Measurements from ENCODE around the gene DNPH1.

DNPH1 gene

DNA sequence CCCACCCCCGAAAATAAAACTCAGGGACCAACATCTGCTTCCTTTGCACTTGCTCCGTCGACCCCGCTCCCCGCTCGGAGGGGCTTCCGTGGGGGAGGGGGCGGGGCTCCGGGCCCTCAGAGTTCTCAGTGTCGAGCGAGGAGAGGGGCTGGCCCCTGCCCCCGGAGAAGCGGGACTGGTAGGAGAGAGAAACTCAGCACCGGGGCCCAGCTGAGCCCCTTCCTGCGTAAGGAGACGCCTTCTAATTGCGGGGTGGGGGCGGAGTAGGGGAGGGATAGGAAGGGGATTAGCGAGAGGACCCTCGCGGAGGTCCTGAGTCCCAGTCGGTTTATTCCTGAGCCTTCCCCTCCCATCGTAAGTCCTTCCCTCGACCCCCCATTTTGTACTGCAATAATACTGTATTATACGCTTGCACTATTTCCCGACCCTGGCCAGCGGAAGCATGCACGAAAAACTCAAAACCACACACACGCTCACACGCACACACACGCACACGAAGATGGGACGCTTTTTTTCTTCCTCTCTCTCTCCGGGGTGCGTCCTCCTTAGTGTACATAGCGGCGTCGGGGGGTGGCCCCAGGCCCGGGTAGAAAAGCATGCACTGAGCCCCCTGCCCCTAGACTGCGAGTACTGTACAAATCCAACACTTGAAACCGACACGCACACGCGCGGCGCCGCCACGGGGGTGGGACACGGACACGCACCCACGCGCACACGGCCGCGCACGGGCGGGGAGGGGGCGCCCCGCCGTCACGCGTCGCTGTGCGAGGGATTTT lies 46.7 kb upstream of the DNPH1 start:
- DNase-seq (ENCODE audit: extremely low read depth, low read depth), result no peak
- H3K4me3 ChIP-seq (replicated peaks; ENCODE audit: low read depth, low read length), result no peak overlapping the region
- TF ChIP-seq, protein P1, sequence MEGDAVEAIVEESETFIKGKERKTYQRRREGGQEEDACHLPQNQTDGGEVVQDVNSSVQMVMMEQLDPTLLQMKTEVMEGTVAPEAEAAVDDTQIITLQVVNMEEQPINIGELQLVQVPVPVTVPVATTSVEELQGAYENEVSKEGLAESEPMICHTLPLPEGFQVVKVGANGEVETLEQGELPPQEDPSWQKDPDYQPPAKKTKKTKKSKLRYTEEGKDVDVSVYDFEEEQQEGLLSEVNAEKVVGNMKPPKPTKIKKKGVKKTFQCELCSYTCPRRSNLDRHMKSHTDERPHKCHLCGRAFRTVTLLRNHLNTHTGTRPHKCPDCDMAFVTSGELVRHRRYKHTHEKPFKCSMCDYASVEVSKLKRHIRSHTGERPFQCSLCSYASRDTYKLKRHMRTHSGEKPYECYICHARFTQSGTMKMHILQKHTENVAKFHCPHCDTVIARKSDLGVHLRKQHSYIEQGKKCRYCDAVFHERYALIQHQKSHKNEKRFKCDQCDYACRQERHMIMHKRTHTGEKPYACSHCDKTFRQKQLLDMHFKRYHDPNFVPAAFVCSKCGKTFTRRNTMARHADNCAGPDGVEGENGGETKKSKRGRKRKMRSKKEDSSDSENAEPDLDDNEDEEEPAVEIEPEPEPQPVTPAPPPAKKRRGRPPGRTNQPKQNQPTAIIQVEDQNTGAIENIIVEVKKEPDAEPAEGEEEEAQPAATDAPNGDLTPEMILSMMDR (IDR thresholded peaks at IDR 0.05; ENCODE audit: low read depth, low read length, missing control alignments), result no peak

DNA sequence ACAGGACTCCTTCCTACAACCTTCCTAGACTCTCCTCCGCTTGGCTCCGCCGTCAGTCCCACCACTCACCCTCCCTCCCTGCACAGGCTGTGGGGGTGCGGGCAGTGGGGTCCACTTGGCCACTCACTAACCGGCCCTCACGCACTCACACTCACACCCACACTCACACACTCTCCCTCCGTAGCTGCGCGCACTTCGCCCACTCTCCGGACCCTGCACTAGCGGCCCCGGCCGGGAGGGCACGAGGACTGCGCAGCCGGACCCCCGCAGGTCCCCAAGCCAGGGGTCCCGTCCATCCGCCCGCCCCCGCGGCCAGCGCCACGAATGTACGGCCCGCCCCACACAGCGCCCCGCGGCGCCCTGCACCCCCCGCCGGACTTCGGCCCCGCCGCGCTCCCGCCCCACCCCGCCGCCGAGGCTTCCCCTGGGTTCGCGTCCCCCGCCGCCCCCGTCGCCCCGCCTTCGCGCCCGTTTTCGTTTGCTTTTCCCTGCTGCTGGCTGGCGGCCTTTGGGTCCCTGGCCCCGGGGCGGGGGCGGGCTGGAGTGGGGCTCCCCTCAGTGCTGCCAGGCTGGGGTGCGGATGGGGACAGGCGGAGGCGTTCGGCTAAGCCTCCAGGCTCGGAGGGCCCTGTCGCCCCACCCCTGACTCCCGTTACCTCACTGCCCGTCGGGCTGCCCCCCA lies 45.8 kb upstream of the DNPH1 start:
- TF ChIP-seq, protein P1 (IDR thresholded peaks at IDR 0.05; ENCODE audit: low read depth, low read length, missing control alignments), result no peak
- DNase-seq (ENCODE audit: extremely low read depth, low read depth), result no peak
- no peak overlapping the region for H3K4me3 ChIP-seq (replicated peaks; ENCODE audit: low read depth, low read length)

DNA sequence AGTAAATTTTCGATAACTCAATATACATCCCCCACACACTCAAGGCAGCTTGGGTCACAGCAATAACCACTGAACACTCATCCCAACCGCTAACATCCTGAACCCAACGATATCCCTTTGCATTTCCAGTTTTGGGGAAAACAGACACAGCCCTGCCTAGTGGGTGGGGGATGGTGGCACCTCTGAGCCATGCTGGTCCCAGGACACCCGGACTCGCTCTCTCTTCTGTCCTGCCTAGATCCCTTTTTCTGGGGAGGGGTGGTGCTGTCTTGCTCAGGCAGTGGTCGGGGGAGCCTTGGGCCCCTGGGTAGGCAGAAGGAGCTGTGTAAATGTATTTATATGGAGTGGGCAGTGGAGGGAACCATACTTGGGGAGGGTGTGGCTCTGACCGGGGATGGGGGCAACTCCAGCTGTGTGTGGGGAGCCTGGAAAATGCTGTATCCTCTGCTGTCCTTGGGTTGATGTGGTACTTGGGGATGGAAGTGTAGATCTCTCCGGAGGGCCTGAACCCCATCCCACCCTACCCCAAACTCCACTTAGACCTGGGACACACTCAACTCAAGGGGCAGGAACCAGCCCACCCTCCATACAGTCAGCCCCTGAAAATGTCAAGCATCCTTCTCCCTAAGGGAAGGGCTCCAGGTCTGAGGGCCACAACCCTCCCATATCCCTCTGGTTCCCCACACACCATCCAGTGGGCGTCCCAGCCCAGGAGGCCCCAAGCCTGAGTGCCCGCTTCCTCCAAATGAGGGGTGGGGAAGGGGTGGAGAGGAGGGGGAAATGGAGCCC lies 45.0 kb upstream of the DNPH1 start:
- H3K4me3 ChIP-seq (replicated peaks; ENCODE audit: low read depth, low read length), result no peak overlapping the region
- TF ChIP-seq, protein P1 (IDR thresholded peaks at IDR 0.05; ENCODE audit: low read depth, low read length, missing control alignments), result no peak
- no peak for DNase-seq (ENCODE audit: extremely low read depth, low read depth)

DNA sequence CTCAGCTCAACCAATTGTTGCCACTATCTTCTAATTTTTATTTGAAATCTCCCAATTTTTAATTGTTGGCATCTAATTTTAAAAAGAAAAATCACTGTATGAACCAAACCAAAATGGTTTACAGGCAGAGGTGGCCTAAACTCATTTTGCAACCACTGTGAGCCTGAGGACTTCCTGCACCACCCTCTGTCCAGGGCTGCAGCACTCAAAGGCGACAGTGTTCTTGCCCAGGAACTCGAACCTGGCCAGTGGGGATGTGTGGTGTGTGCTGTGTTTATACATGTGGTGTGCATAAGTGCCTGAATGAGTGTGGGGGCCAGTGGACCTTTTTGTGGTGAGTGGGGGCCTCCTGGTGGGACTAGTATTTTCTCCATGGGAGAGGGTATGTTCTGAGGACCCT lies 44.4 kb upstream of the DNPH1 start:
- H3K4me3 ChIP-seq (replicated peaks; ENCODE audit: low read depth, low read length), result no peak overlapping the region

DNA sequence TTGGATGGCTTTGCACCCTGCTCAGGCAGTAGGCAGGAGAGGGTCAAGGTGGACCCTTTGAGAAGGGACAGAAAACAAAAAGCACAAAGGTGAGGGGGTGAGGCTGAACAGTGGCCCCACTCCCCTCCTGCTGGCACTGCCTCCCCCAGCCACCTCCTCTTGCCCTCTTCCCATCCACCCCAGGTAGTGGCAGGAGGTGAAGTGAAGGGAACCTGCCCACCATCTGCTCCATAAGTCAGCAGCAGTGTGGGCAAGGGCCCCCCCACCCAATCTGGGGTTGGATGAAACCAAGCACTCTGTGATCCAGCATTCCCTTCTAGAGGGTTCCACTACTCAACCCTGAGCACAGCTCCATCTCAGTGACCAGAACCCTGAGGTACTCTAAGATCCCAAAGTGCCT lies 42.7 kb upstream of the DNPH1 start:
- TF ChIP-seq, protein P1 (IDR thresholded peaks at IDR 0.05; ENCODE audit: low read depth, low read length, missing control alignments), result no peak
- no peak for DNase-seq (ENCODE audit: extremely low read depth, low read depth)
- no peak overlapping the region for H3K4me3 ChIP-seq (replicated peaks; ENCODE audit: low read depth, low read length)

More for the DNA sequence above, 44.4 kb upstream of the DNPH1 start:
- no peak for DNase-seq (ENCODE audit: extremely low read depth, low read depth)
- TF ChIP-seq, protein P1 (IDR thresholded peaks at IDR 0.05; ENCODE audit: low read depth, low read length, missing control alignments), result no peak

DNA sequence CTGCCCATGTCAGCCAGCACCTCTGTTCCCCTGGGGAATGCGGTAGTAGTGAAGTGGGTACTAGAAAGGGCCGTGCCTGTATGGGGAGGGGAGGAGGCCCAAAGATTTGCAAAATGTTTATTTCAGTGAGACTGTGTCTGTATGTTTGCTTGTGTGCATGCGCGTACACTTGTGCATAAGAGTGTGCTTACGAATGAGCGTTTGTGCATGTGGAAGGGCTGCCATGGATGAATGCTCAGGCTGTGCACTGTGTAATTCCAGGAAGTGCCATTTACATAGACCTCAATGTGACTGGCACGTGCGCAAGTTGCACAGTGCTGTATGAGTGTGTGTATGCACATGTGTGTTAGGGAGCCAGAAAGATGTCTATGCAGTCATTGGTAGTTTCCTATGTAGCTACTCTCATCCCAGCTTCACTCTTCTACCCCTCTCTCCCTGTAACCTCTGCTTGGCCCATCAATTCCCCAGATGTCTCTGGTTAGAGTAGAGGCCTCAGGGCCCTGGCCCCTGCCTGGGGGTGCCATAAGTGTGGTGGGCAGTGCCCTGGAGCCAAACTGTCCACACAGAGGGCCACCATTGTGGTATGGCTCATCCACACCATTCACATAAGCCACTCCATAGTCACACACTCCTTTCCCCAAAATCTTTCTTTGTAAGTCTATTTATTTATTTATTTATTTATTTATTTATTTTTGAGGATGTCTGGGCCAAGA lies 42.0 kb upstream of the DNPH1 start:
- no peak overlapping the region for H3K4me3 ChIP-seq (replicated peaks; ENCODE audit: low read depth, low read length)
- no peak for DNase-seq (ENCODE audit: extremely low read depth, low read depth)
- TF ChIP-seq, protein P1 (IDR thresholded peaks at IDR 0.05; ENCODE audit: low read depth, low read length, missing control alignments), result no peak
